ENCODE data around the gene ANXA2. TPM values are rescaled to one million over a fixed set of nuclear protein-coding genes. Genes with fewer than 3 reads are reported as not detected.
"Not testable (repeated sequence)": the region's sequence is repeated elsewhere in the genome, so short reads cannot be mapped to it uniquely, and the experiment has no call there.

Gene ANXA2
- total RNA-seq, 1 experiment from 2014 or later = 656 TPM

GRCh38 chr15:60374209-60374608, 23.6 kb downstream of the ANXA2 start:
- no peak for DNase-seq
- peaks cover 8% of the 10 kb centered on the region for H3K36me3 ChIP-seq (replicated peaks; ENCODE audit: control insufficient read depth, insufficient read depth, low read length)
- no peaks in the 10 kb centered on the region for H3K27me3 ChIP-seq (ENCODE audit: control insufficient read depth, insufficient read depth, low read length)
- H3K4me3 ChIP-seq (ENCODE audit: insufficient read depth, low read depth, low read length) = no peak overlapping the region

GRCh38 chr15:60373745-60374144, 24.0 kb downstream of the ANXA2 start:
- no peaks in the 10 kb centered on the region for H3K27me3 ChIP-seq (ENCODE audit: control insufficient read depth, insufficient read depth, low read length)
- H3K36me3 ChIP-seq (replicated peaks; ENCODE audit: control insufficient read depth, insufficient read depth, low read length) = peaks cover 8% of the 10 kb centered on the region

GRCh38 chr15:60373327-60373726, 24.5 kb downstream of the ANXA2 start:
- H3K36me3 ChIP-seq (replicated peaks; ENCODE audit: control insufficient read depth, insufficient read depth, low read length) = peaks cover 8% of the 10 kb centered on the region
- H3K27me3 ChIP-seq (ENCODE audit: control insufficient read depth, insufficient read depth, low read length) = no peaks in the 10 kb centered on the region
- DNase-seq = no peak
- no peak overlapping the region for H3K4me3 ChIP-seq (ENCODE audit: insufficient read depth, low read depth, low read length)

More at GRCh38 chr15:60373745-60374144, 24.0 kb downstream of the ANXA2 start:
- no peak for DNase-seq
- no peak overlapping the region for H3K4me3 ChIP-seq (ENCODE audit: insufficient read depth, low read depth, low read length)

- Histone ChIP-seq H3K36me3 (replicated peaks; ENCODE audit: control insufficient read depth, insufficient read depth, low read length) (peaks cover 8% of the 10 kb centered on the region), H3K27me3 (ENCODE audit: control insufficient read depth, insufficient read depth, low read length) (no peaks in the 10 kb centered on the region), H3K4me3 (ENCODE audit: insufficient read depth, low read depth, low read length) (no peak overlapping the region)
- DNase-seq = no peak
These were observed 25.0 kb downstream of the ANXA2 start for GRCh38 chr15:60372756-60373155.

GRCh38 chr15:60372227-60372626, 25.6 kb downstream of the ANXA2 start:
- Histone ChIP-seq H3K27me3 (ENCODE audit: control insufficient read depth, insufficient read depth, low read length) (no peaks in the 10 kb centered on the region), H3K36me3 (replicated peaks; ENCODE audit: control insufficient read depth, insufficient read depth, low read length) (peaks cover 8% of the 10 kb centered on the region), H3K4me3 (ENCODE audit: insufficient read depth, low read depth, low read length) (no peak overlapping the region)
- DNase-seq = no peak

- Histone ChIP-seq H3K36me3 (replicated peaks; ENCODE audit: control insufficient read depth, insufficient read depth, low read length) (peaks cover 5% of the 10 kb centered on the region), H3K27me3 (ENCODE audit: control insufficient read depth, insufficient read depth, low read length) (no peaks in the 10 kb centered on the region), H3K4me3 (ENCODE audit: insufficient read depth, low read depth, low read length) (no peak overlapping the region)
- no peak for DNase-seq
These were observed 26.4 kb downstream of the ANXA2 start for GRCh38 chr15:60371175-60372051.

- no peak overlapping the region for H3K4me3 ChIP-seq (ENCODE audit: insufficient read depth, low read depth, low read length)
- no peaks in the 10 kb centered on the region for H3K27me3 ChIP-seq (ENCODE audit: control insufficient read depth, insufficient read depth, low read length)
- H3K36me3 ChIP-seq (replicated peaks; ENCODE audit: control insufficient read depth, insufficient read depth, low read length) = peaks cover 5% of the 10 kb centered on the region
- no peak for DNase-seq
These were observed 27.0 kb downstream of the ANXA2 start for GRCh38 chr15:60370869-60371136.

- Histone ChIP-seq H3K27me3 (ENCODE audit: control insufficient read depth, insufficient read depth, low read length) (no peaks in the 10 kb centered on the region), H3K36me3 (replicated peaks; ENCODE audit: control insufficient read depth, insufficient read depth, low read length) (peaks cover 5% of the 10 kb centered on the region), H3K4me3 (ENCODE audit: insufficient read depth, low read depth, low read length) (no peak overlapping the region)
- DNase-seq = no peak
These were observed 27.5 kb downstream of the ANXA2 start for GRCh38 chr15:60370105-60370868.

- H3K27me3 ChIP-seq (ENCODE audit: control insufficient read depth, insufficient read depth, low read length) = no peaks in the 10 kb centered on the region
- H3K4me3 ChIP-seq (ENCODE audit: insufficient read depth, low read depth, low read length) = no peak overlapping the region
- DNase-seq = no peak
- peaks cover 5% of the 10 kb centered on the region for H3K36me3 ChIP-seq (replicated peaks; ENCODE audit: control insufficient read depth, insufficient read depth, low read length)
These were observed 28.1 kb downstream of the ANXA2 start for GRCh38 chr15:60369696-60370095.

- H3K36me3 ChIP-seq (replicated peaks; ENCODE audit: control insufficient read depth, insufficient read depth, low read length) = peaks cover 4% of the 10 kb centered on the region
- H3K27me3 ChIP-seq (ENCODE audit: control insufficient read depth, insufficient read depth, low read length) = no peaks in the 10 kb centered on the region
- no peak overlapping the region for H3K4me3 ChIP-seq (ENCODE audit: insufficient read depth, low read depth, low read length)
- DNase-seq = no peak
These were observed 33.2 kb downstream of the ANXA2 start for GRCh38 chr15:60364612-60364924.

GRCh38 chr15:60363903-60364611, 33.7 kb downstream of the ANXA2 start:
- Histone ChIP-seq H3K36me3 (replicated peaks; ENCODE audit: control insufficient read depth, insufficient read depth, low read length) (peaks cover 7% of the 10 kb centered on the region), H3K4me3 (ENCODE audit: insufficient read depth, low read depth, low read length) (no peak overlapping the region), H3K27me3 (ENCODE audit: control insufficient read depth, insufficient read depth, low read length) (no peaks in the 10 kb centered on the region)
- DNase-seq = no peak

- H3K36me3 ChIP-seq (replicated peaks; ENCODE audit: control insufficient read depth, insufficient read depth, low read length) = peaks cover 8% of the 10 kb centered on the region
- H3K4me3 ChIP-seq (ENCODE audit: insufficient read depth, low read depth, low read length) = no peak overlapping the region
- no peaks in the 10 kb centered on the region for H3K27me3 ChIP-seq (ENCODE audit: control insufficient read depth, insufficient read depth, low read length)
- DNase-seq = no peak
These were observed 34.7 kb downstream of the ANXA2 start for GRCh38 chr15:60363087-60363549.

GRCh38 chr15:60362321-60363086, 35.3 kb downstream of the ANXA2 start:
- DNase-seq = no peak
- Histone ChIP-seq H3K4me3 (ENCODE audit: insufficient read depth, low read depth, low read length) (no peak overlapping the region), H3K36me3 (replicated peaks; ENCODE audit: control insufficient read depth, insufficient read depth, low read length) (peaks cover 8% of the 10 kb centered on the region), H3K27me3 (ENCODE audit: control insufficient read depth, insufficient read depth, low read length) (no peaks in the 10 kb centered on the region)

GRCh38 chr15:60359738-60360137, 38.0 kb downstream of the ANXA2 start:
- peaks cover 21% of the 10 kb centered on the region for H3K36me3 ChIP-seq (replicated peaks; ENCODE audit: control insufficient read depth, insufficient read depth, low read length)
- H3K4me3 ChIP-seq (ENCODE audit: insufficient read depth, low read depth, low read length); H3K27me3 ChIP-seq (ENCODE audit: control insufficient read depth, insufficient read depth, low read length): not testable (repeated sequence)
- peak; percentile 77 for DNase-seq

Data from H7 (cell line).